Activated T-helper 1 cell treated with anti-CD3 and anti-CD28 coated beads, Interleukin-12 subunit alpha, Interleukin-12 subunit beta, Interleukin-2, Interleukin-4 antibody, amounts not matched to agents 30 ng/mL and 10 ng/mL and 1 ng/mL, durations not matched to agents 14 hours and 24 hours and 36 hours (primary cell): Measurements from ENCODE around the gene DCAF11. TPM values are rescaled to one million over a fixed set of nuclear protein-coding genes. Genes with fewer than 3 reads are reported as not detected.
A peak's percentile ranks its signal among the peaks of the same experiment; 100 is the strongest.

ENCODE experiments used
- DNase-seq: peaks from one replicate; pipeline ENCODE4 v3.0.0; 2021; ENCODE audit warnings: low spot score
- H3K27ac Mint-ChIP-seq: one replicate; pipeline ENCODE4 v1.8.0; 2021; ENCODE audit warnings: mild to moderate bottlenecking, mixed read lengths
- H3K27me3 Mint-ChIP-seq: one replicate; pipeline ENCODE4 v1.8.0; 2022; ENCODE audit warnings: mild to moderate bottlenecking, moderate library complexity, mixed read lengths; ENCODE audit not compliant: insufficient read depth
- H3K36me3 Mint-ChIP-seq: one replicate; pipeline ENCODE4 v1.8.0; 2021; ENCODE audit warnings: low read depth, mixed read lengths
- H3K4me1 Mint-ChIP-seq: one replicate; pipeline ENCODE4 v1.8.0; 2021; ENCODE audit warnings: low read depth, mixed read lengths
- H3K4me3 Mint-ChIP-seq: one replicate; pipeline ENCODE4 v1.8.0; 2021; ENCODE audit warnings: mild to moderate bottlenecking, moderate library complexity, mixed read lengths
- H3K9me3 Mint-ChIP-seq: one replicate; pipeline ENCODE4 v1.8.0; 2021; ENCODE audit warnings: mixed read lengths
- intact Hi-C: fragments of 100-400 bp; cut with micrococcal nuclease; formaldehyde crosslinking; loops from one replicate; pipeline ENCODE4 v1.15.1; 2024
- total RNA-seq: library from RNA; stranded (reverse); gene quantifications from 2 replicates; pipeline ENCODE4 v1.2.3, GENCODE V29; 2022

Gene DCAF11
- total RNA-seq, 1 donor from 2014 or later, result 69.9 TPM

DNA sequence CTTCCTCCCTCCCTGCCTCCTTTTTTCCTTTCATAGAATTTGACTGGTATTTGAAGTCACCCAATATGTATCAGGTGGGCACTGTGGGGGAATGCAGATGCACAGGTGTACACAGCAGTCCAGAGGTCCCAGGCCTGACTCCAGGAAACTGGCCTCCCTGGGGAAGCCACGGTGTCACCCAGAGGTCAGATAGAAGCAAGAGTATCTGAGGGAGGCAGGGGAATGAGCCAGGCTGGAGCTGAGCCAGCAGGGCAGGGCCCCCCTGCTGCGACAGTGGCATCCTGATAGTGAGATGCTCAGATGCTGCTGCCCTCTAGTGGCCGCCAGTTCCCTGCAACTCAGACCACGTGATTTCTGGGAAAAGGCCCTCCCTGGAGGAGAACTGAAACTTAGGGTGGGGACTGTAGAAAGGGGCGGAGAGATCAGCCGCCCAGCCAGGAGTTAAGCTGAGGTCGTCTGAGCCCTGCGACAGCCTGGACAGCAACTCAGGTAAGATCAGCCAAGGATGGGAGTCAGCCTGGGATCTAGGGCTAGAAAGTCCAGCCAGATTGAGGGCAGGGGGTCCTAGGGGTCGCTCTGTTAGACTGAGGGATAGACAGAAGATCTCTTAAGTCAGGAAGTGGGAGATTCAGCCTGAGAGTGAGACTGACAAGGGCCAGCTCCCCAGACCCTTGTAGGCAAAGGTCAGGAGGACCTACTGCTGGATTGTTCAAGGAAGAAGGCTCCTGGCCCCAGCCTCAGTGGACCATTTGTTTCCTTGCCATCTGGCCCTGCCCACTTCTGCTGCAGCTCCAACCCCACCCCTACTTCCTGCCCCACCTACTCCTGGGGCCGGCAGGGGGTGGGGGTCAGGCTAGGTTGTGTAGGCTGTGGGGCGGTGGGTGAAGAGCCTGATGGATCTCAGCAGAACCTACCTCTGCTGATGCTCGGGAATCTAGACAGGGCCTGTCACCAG lies 46.5 kb downstream of the DCAF11 start, which contains the start of gene IRF9:
Gene IRF9, plus strand, starts transcription at position 416 of the 955 bp plus-strand sequence. CDS start 880 bp downstream, outside the sequence.
- DNase-seq, result peak; percentile 98
- intact Hi-C loops, result loop anchor here (1.0 to 5.0 kb wide), 15 partner anchors 8 to 271 kb away; partner anchors contain the start of genes CARMIL3, CHMP4A, DHRS1 and EMC9
- Mint-ChIP-seq H3K27ac (peak within 1 kb of the TSS; percentile 99), H3K4me3 (peak within 1 kb of the TSS; percentile 99), H3K4me1 (peaks cover 60% of the 10 kb centered on the region), H3K36me3 (peaks cover 64% of the 10 kb centered on the region), H3K9me3 (no peaks in the 10 kb centered on the region), H3K27me3 (peaks cover 4% of the 10 kb centered on the region)

DNA sequence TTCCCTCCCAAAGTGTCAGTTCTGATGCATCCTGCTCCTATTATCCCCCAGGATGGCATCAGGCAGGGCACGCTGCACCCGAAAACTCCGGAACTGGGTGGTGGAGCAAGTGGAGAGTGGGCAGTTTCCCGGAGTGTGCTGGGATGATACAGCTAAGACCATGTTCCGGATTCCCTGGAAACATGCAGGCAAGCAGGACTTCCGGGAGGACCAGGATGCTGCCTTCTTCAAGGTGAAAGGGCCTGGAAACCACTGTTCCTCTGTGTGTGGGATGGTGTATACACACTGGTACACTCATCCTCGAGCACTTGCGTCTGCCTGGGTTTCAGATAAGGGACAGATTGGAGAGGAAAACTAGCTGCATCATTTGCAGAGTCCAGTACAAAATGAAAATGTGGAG lies 47.5 kb downstream of the DCAF11 start:
- intact Hi-C loops, result loop anchor here (5.0 kb wide), 1 partner anchor 270 kb away; no protein-coding TSS in a partner anchor
- peak overlapping the region; percentile 99 for H3K4me3 Mint-ChIP-seq
- peaks cover 62% of the 10 kb centered on the region for H3K36me3 Mint-ChIP-seq
- H3K9me3 Mint-ChIP-seq, result no peaks in the 10 kb centered on the region
- H3K27me3 Mint-ChIP-seq, result peaks cover 4% of the 10 kb centered on the region
- H3K4me1 Mint-ChIP-seq, result peaks cover 66% of the 10 kb centered on the region
- H3K27ac Mint-ChIP-seq, result peak overlapping the region; percentile 99
- DNase-seq, result no peak

GRCh38 chr14:24164518-24164991 lies 50.0 kb downstream of the DCAF11 start:
- H3K27ac Mint-ChIP-seq, result peak overlapping the region; percentile 60
- H3K4me3 Mint-ChIP-seq, result peak overlapping the region; percentile 99
- intact Hi-C loops, result loop anchor here (5.0 kb wide), 1 partner anchor 268 kb away; no protein-coding TSS in a partner anchor
- peaks cover 77% of the 10 kb centered on the region for H3K4me1 Mint-ChIP-seq
- H3K36me3 Mint-ChIP-seq, result peaks cover 63% of the 10 kb centered on the region
- DNase-seq, result no peak
- no peaks in the 10 kb centered on the region for H3K9me3 Mint-ChIP-seq
- peaks cover 4% of the 10 kb centered on the region for H3K27me3 Mint-ChIP-seq

DNA sequence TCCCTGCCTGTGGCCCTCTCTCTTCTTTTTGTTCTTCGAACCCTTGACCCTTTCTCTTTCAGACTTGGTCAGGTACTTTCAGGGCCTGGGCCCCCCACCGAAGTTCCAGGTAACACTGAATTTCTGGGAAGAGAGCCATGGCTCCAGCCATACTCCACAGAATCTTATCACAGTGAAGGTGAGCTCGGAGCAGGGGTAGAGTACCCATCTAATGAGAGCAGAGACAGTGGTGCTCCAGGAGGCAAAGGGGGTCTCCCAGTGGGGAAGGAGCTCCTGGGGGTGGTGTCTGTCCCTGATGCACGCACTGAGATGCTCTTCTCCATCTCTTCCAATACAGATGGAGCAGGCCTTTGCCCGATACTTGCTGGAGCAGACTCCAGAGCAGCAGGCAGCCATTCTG lies 51.2 kb downstream of the DCAF11 start:
- Mint-ChIP-seq H3K27ac (peak overlapping the region; percentile 6), H3K27me3 (peaks cover 3% of the 10 kb centered on the region), H3K4me1 (peaks cover 70% of the 10 kb centered on the region), H3K9me3 (no peaks in the 10 kb centered on the region), H3K4me3 (no peak overlapping the region), H3K36me3 (peaks cover 59% of the 10 kb centered on the region)
- intact Hi-C loops, result no loop called here
- no peak for DNase-seq

- peaks cover 60% of the 10 kb centered on the region for H3K4me1 Mint-ChIP-seq
- no peak overlapping the region for H3K4me3 Mint-ChIP-seq
- peaks cover 50% of the 10 kb centered on the region for H3K36me3 Mint-ChIP-seq
- H3K27ac Mint-ChIP-seq, result peak overlapping the region; percentile 75
- no peaks in the 10 kb centered on the region for H3K27me3 Mint-ChIP-seq
- no peaks in the 10 kb centered on the region for H3K9me3 Mint-ChIP-seq
- intact Hi-C loops, result no loop called here
- no peak for DNase-seq
These were observed 53.0 kb downstream of the DCAF11 start for GRCh38 chr14:24167469-24168114.

GRCh38 chr14:24171422-24172260 lies 57.1 kb downstream of the DCAF11 start, which contains the start of gene REC8:
REC8 (plus strand) TSS chr14:24172080; CDS start chr14:24172553, 473 bp downstream.
- no peak for DNase-seq
- H3K4me3 Mint-ChIP-seq, result peak within 1 kb of the TSS; percentile 65
- H3K27ac Mint-ChIP-seq, result peak within 1 kb of the TSS; percentile 55
- peaks cover 38% of the 10 kb centered on the region for H3K36me3 Mint-ChIP-seq
- H3K9me3 Mint-ChIP-seq, result no peaks in the 10 kb centered on the region
- no peaks in the 10 kb centered on the region for H3K27me3 Mint-ChIP-seq
- intact Hi-C loops, result no loop called here
- peaks cover 24% of the 10 kb centered on the region for H3K4me1 Mint-ChIP-seq

- DNase-seq, result no peak
- H3K9me3 Mint-ChIP-seq, result no peaks in the 10 kb centered on the region
- intact Hi-C loops, result no loop called here
- H3K27me3 Mint-ChIP-seq, result no peaks in the 10 kb centered on the region
- peak overlapping the region; percentile 37 for H3K4me3 Mint-ChIP-seq
- peak overlapping the region; percentile 55 for H3K27ac Mint-ChIP-seq
- H3K36me3 Mint-ChIP-seq, result peaks cover 41% of the 10 kb centered on the region
- peaks cover 20% of the 10 kb centered on the region for H3K4me1 Mint-ChIP-seq
These were observed 57.8 kb downstream of the DCAF11 start for GRCh38 chr14:24172261-24172860.

- no peak overlapping the region for H3K4me3 Mint-ChIP-seq
- no peak for DNase-seq
- peaks cover 16% of the 10 kb centered on the region for H3K4me1 Mint-ChIP-seq
- no peak overlapping the region for H3K27ac Mint-ChIP-seq
- peaks cover 39% of the 10 kb centered on the region for H3K36me3 Mint-ChIP-seq
- no peaks in the 10 kb centered on the region for H3K27me3 Mint-ChIP-seq
- H3K9me3 Mint-ChIP-seq, result no peaks in the 10 kb centered on the region
- intact Hi-C loops, result no loop called here
These were observed 58.3 kb downstream of the DCAF11 start for GRCh38 chr14:24172871-24173281.

Other genes starting within 250 kb of the DCAF11 start
- 13.9 and 18.4 TPM in 2 replicates for gene DHRS4, start 161.0 kb upstream of the DCAF11 start, total RNA-seq
- gene DHRS4L2, start 125.8 kb upstream of the DCAF11 start, total RNA-seq, result 17.9 and 20.9 TPM in 2 replicates
- 3.0 and 3.4 TPM in 2 replicates for gene CARMIL3, start 62.8 kb upstream of the DCAF11 start, total RNA-seq
- gene CPNE6, start 43.2 kb upstream of the DCAF11 start, total RNA-seq, result not detected in 2 replicates
- gene PCK2, start 20.5 kb upstream of the DCAF11 start, total RNA-seq, result 55.0 and 62.8 TPM in 2 replicates
- gene NRL, start 172 bp downstream of the DCAF11 start, total RNA-seq, result 2.1 and 2.7 TPM in 2 replicates
- gene FITM1, start 15.9 kb downstream of the DCAF11 start, total RNA-seq, result 0.26 TPM in 1 of 2 replicates, not detected in the other
- 291 and 295 TPM in 2 replicates for gene PSME1, start 21.4 kb downstream of the DCAF11 start, total RNA-seq
- gene EMC9, start 26.8 kb downstream of the DCAF11 start, total RNA-seq, result 22.9 and 28.3 TPM in 2 replicates
- 575 and 588 TPM in 2 replicates for gene PSME2, start 31.8 kb downstream of the DCAF11 start, total RNA-seq
- 115 and 129 TPM in 2 replicates for gene RNF31, start 32.7 kb downstream of the DCAF11 start, total RNA-seq
- 130 and 152 TPM in 2 replicates for gene IRF9, start 46.5 kb downstream of the DCAF11 start, total RNA-seq
- 27.8 and 28.9 TPM in 2 replicates for gene REC8, start 57.3 kb downstream of the DCAF11 start, total RNA-seq
- 106 and 107 TPM in 2 replicates for gene IPO4, start 74.0 kb downstream of the DCAF11 start, total RNA-seq
- gene TM9SF1, start 80.7 kb downstream of the DCAF11 start, total RNA-seq, result 34.5 and 35.3 TPM in 2 replicates
- gene TSSK4, start 90.9 kb downstream of the DCAF11 start, total RNA-seq, result 0.42 and 0.49 TPM in 2 replicates
- 86.5 and 95.8 TPM in 2 replicates for gene CHMP4A, start 98.7 kb downstream of the DCAF11 start, total RNA-seq
- 11.6 and 12.9 TPM in 2 replicates for gene MDP1, start 101.3 kb downstream of the DCAF11 start, total RNA-seq
- 177 and 185 TPM in 2 replicates for gene NEDD8, start 117.6 kb downstream of the DCAF11 start, total RNA-seq
- 40.8 and 41.4 TPM in 2 replicates for gene GMPR2, start 118.2 kb downstream of the DCAF11 start, total RNA-seq
- gene TINF2, start 127.8 kb downstream of the DCAF11 start, total RNA-seq, result 90.9 and 95.9 TPM in 2 replicates
- gene TGM1, start 148.4 kb downstream of the DCAF11 start, total RNA-seq, result 4.1 and 4.8 TPM in 2 replicates
- 52.2 and 54.4 TPM in 2 replicates for gene RABGGTA, start 156.8 kb downstream of the DCAF11 start, total RNA-seq
- 7.5 TPM in 2 replicates for gene DHRS1, start 185.0 kb downstream of the DCAF11 start, total RNA-seq
- 49.3 and 52.6 TPM in 2 replicates for gene NOP9, start 185.1 kb downstream of the DCAF11 start, total RNA-seq
- gene CIDEB, start 193.2 kb downstream of the DCAF11 start, total RNA-seq, result 18.1 and 18.7 TPM in 2 replicates
- 8.9 and 10.3 TPM in 2 replicates for gene LTB4R2, start 195.4 kb downstream of the DCAF11 start, total RNA-seq
- gene LTB4R, start 196.7 kb downstream of the DCAF11 start, total RNA-seq, result 10.1 and 11.1 TPM in 2 replicates
- 0.93 and 1.5 TPM in 2 replicates for gene ADCY4, start 220.3 kb downstream of the DCAF11 start, total RNA-seq
- gene RIPK3, start 225.2 kb downstream of the DCAF11 start, total RNA-seq, result 14.3 and 14.5 TPM in 2 replicates